DLD1 (cell line): ENCODE measurements around the gene SMPX.

Experiments
- in situ Hi-C: cut with HindIII; loops from 2 replicates; pipeline ENCODE4 v1.10.0; 2017; ENCODE audit warnings: low sequenced_read_pairs

The SMPX gene

GRCh38 chrX:21744721-21745120, 13.2 kb downstream of the SMPX start:
- in situ Hi-C loops, result no loop called here

GRCh38 chrX:21744060-21744459, 13.9 kb downstream of the SMPX start:
- in situ Hi-C loops, result no loop called here

- in situ Hi-C loops, result no loop called here
Observed at GRCh38 chrX:21741869-21742701, 15.8 kb downstream of the SMPX start.

GRCh38 chrX:21741364-21741763, 16.6 kb downstream of the SMPX start:
- in situ Hi-C loops, result no loop called here

GRCh38 chrX:21740329-21741274, 17.3 kb downstream of the SMPX start:
- in situ Hi-C loops, result no loop called here

GRCh38 chrX:21738950-21739287, 19.0 kb downstream of the SMPX start:
- in situ Hi-C loops, result no loop called here

- in situ Hi-C loops, result no loop called here
Observed at GRCh38 chrX:21738210-21738949, 19.5 kb downstream of the SMPX start.

- in situ Hi-C loops, result no loop called here
Observed at GRCh38 chrX:21735768-21736127, 22.2 kb downstream of the SMPX start.

GRCh38 chrX:21735038-21735767, 22.7 kb downstream of the SMPX start:
- in situ Hi-C loops, result no loop called here

- in situ Hi-C loops, result no loop called here
Observed at GRCh38 chrX:21734175-21734574, 23.7 kb downstream of the SMPX start.

GRCh38 chrX:21733705-21734104, 24.2 kb downstream of the SMPX start:
- in situ Hi-C loops, result no loop called here

GRCh38 chrX:21730026-21730425, 27.9 kb downstream of the SMPX start:
- in situ Hi-C loops, result no loop called here

- in situ Hi-C loops, result no loop called here
Observed at GRCh38 chrX:21728276-21728968, 29.5 kb downstream of the SMPX start.

- in situ Hi-C loops, result no loop called here
Observed at GRCh38 chrX:21725916-21726315, 32.0 kb downstream of the SMPX start.

GRCh38 chrX:21725496-21725895, 32.4 kb downstream of the SMPX start:
- in situ Hi-C loops, result no loop called here

- in situ Hi-C loops, result no loop called here
Observed at GRCh38 chrX:21723814-21724213, 34.1 kb downstream of the SMPX start.

- in situ Hi-C loops, result no loop called here
Observed at GRCh38 chrX:21723084-21723483, 34.8 kb downstream of the SMPX start.

GRCh38 chrX:21721195-21721594, 36.7 kb downstream of the SMPX start:
- in situ Hi-C loops, result no loop called here

- in situ Hi-C loops, result no loop called here
Observed at GRCh38 chrX:21718575-21718974, 39.3 kb downstream of the SMPX start.

- in situ Hi-C loops, result no loop called here
Observed at GRCh38 chrX:21717802-21718201, 40.1 kb downstream of the SMPX start.
